HCT116 (cell line): ENCODE results near the gene TUBB4B.

Experiments used
- EZH2 ChIP-seq: fragments of 200-600 bp; sonication (generic); IDR thresholded peaks from 2 replicates; pipeline ENCODE4 v1.6.1; 2017; ENCODE audit warnings: antibody characterized with exemption, mixed run types
- POLR2A ChIP-seq: IDR thresholded peaks from 2 replicates; pipeline ENCODE4 v1.7.0; 2011; ENCODE audit warnings: borderline replicate concordance; ENCODE audit not compliant: insufficient read depth, insufficient read length; ENCODE audit errors: extremely low read depth
- RAD21 ChIP-seq: IDR thresholded peaks from 2 replicates; pipeline ENCODE4 v1.6.1; 2012; ENCODE audit warnings: low read depth, mild to moderate bottlenecking
- TF ChIP-seq, protein P1 (sequence below): IDR thresholded peaks from 2 replicates; pipeline ENCODE4 v1.6.1; 2012; ENCODE audit warnings: low read depth

DNA sequence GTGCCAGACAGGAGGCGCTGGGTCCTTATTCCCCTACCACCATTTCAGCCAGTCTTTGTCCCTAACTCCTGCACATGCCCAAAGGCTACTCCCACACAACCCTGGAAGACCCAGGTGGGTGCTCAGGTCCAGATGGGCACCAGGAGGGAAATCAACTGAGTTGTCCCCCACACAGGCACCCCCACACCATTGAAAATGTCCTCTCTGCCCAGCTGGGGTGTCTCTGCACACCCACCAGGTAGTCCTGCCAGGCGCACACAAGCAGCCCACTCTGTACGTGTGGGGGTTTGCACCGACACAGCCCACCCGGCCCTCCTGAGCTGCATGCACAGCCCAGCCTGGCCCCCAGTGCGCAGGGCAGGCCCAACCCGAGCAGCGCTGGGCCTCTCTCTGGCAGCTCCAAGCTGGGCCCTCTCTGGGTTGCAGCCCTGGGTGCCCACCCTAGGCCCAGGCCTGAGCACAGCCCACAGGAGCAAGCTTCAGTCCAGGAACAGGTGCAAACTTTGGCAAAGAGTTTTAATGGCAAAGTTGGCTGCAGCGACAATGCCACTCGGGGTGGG lies 21.2 kb upstream of the TUBB4B start:
- TF ChIP-seq, protein P1, sequence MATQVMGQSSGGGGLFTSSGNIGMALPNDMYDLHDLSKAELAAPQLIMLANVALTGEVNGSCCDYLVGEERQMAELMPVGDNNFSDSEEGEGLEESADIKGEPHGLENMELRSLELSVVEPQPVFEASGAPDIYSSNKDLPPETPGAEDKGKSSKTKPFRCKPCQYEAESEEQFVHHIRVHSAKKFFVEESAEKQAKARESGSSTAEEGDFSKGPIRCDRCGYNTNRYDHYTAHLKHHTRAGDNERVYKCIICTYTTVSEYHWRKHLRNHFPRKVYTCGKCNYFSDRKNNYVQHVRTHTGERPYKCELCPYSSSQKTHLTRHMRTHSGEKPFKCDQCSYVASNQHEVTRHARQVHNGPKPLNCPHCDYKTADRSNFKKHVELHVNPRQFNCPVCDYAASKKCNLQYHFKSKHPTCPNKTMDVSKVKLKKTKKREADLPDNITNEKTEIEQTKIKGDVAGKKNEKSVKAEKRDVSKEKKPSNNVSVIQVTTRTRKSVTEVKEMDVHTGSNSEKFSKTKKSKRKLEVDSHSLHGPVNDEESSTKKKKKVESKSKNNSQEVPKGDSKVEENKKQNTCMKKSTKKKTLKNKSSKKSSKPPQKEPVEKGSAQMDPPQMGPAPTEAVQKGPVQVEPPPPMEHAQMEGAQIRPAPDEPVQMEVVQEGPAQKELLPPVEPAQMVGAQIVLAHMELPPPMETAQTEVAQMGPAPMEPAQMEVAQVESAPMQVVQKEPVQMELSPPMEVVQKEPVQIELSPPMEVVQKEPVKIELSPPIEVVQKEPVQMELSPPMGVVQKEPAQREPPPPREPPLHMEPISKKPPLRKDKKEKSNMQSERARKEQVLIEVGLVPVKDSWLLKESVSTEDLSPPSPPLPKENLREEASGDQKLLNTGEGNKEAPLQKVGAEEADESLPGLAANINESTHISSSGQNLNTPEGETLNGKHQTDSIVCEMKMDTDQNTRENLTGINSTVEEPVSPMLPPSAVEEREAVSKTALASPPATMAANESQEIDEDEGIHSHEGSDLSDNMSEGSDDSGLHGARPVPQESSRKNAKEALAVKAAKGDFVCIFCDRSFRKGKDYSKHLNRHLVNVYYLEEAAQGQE, result no peak
- TF ChIP-seq POLR2A (no peak), EZH2 (no peak), RAD21 (no peak)
